Stimulated activated CD4-positive, alpha-beta T cell treated with anti-CD3 and anti-CD28 coated beads, TNF-alpha, amount 100 ng/mL, for 48 hours (primary cell): ENCODE data around the gene NPPB.

Source experiments
- DNase-seq, 3 donors: peaks; one replicate each; pipeline ENCODE4 v3.0.0-alpha.2; 2020; ENCODE audit warnings: low read depth in 3 of 3

Gene NPPB

DNA sequence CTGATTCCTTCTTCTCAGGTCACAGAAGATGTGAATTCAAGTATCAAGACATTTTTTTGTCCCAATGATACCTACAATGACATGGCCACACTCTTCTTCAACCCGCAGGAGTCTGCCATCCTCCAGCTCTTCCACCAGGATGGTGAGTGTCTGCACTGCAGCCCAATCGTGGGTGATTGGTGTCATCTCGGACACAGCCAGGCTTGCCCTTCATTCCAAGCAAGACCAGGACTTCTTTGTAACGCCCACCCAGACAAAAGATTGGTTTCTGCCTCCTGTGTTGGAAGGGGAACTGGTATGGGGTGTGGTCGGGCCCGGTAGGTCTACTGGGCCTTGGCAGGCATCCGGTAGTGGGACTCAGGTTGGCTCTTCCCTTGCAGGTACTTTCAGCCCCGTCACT lies 25.2 kb downstream of the NPPB start:
- DNase-seq = no peak

DNA sequence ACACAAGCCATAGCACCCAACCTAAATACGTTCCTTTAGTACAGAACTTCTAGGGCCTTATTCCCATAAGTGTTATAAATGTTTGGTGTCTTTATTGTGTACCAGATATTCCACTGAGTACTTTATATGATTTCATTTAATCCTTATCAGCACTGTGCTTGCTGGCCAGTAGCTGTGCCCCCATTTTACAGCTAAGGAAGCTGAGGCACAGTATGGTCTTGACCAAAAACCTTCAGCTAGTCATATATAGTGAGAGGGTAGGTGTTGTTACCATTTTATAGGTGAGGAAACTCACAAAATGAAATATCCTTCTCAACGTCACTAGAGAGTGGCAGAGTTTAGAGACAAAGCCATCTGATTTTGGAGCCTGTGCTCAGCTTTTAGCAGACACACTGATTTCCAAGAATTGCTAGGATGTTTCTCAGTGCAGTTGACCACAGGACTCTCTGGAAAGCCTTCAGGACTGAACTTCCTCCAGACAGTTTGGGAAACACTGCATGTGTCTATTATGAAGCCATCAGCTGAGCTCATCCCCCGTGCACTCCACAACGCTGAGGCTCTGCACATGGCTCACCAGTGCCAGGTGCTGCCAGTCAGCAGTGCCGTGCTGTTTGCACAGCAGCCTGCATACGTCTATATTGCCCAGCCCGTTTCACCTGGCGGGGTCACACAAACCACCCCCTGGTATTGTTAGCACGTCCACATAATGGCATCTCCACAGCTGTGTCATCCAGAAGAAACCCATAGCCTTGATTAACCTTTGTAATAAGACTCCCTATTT lies 26.6 kb downstream of the NPPB start:
- no peak for DNase-seq

DNA sequence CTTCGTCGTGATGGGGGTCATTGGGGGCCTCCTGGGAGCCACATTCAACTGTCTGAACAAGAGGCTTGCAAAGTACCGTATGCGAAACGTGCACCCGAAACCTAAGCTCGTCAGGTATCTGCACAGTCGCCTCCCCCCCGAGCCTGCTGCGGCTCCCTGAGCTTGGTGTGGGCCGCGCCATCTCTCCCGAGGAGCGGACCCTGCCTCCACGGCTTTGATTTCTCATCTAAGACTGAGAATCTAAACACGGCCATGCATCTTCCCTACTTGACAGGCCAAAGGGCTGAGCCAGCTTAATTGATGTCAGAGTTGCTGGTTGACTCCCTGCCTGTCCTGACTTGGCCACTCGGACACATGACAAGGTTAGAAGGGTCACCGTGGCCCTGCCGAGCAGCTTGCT lies 30.2 kb downstream of the NPPB start:
- no peak for DNase-seq

DNA sequence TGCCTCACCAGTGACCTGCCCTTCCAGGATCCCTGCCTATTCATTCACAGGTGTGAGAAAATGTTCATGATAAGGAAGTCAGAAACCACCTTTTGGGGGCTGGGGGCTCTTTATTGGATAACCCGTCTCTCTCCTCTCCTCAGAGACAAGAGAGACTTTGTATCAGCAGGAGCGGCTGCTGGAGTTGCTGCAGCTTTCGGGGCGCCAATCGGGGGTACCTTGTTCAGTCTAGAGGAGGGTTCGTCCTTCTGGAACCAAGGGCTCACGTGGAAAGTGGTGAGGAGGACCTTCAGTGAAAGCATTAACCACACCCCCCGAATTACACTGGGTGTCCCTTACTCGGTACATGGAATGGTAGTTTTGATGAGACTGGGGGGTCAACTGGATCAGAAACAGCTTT lies 31.8 kb downstream of the NPPB start:
- no peak for DNase-seq

DNA sequence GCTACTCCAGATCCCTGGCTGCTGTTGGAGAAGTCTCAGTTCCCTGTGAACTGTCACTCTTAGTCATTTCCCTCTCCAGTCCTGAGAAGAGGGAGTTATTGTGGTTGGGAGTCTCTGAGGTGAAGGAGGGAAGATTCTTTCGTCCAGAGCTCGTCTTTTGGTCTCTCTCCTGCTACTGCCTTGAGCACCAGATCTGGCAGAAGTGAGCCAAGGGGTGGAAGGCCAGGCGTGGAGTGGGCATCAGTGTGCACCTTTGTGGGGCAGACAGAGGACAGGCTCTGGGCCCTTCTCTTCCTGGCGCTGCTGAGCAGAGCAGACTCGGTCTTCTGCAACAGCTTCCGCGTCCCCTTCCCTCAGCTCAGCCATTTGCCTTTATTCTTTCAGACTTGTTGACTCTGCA lies 33.6 kb downstream of the NPPB start:
- DNase-seq = no peak

DNA sequence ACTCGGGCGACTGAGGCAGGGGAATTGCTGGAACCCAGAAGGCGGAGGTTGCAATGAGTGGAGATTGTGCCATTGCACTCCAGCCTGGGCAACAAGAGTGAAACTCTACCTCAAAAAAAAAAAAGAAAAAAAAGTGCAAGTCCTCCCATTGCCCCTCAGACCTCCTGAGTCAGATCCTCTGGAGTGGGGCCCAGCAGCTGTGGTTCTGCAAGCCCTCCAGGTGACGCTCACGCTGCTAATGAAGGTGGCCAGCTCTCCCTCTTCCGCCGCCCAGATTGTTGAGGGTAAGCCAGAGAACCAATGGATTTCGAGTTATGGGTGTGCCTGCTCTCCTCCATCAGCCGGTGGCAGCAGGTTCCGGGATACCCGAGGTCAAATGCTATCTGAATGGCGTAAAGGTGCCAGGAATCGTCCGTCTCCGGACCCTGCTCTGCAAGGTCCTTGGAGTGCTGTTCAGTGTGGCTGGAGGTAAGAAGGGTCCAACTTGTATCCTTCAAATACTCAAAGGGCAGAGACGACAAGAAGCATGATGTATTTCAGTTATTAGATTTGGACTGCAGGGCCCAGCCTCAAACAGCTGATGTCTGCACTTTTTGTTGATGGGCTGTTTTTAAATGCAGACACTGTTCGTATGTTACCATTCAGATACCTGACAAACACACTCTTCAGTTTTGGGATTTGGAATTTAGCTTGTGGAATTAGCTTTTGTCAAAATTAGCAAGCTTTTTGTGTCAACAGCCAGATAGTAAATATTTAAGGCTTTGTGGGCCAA lies 35.2 kb downstream of the NPPB start:
- no peak for DNase-seq

DNA sequence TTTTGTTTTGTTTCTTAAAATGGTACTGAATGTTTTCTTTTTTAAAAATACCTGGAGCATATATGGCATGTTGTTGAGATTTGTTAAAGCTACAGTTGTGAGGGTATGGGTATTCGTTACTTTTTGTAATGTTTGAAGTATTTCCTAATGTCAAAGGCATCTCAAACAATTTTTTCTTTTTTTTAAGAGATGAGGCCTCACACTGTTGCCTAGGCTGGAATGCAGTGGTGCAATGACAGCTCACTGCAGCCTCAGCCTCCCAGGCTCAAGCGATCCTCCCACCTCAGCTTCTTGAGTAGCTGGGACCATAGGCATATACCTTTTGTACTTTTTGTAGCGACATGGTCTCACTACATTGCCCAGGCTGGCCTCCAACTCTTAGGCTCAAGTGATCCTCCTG lies 36.7 kb downstream of the NPPB start:
- DNase-seq = no peak

DNA sequence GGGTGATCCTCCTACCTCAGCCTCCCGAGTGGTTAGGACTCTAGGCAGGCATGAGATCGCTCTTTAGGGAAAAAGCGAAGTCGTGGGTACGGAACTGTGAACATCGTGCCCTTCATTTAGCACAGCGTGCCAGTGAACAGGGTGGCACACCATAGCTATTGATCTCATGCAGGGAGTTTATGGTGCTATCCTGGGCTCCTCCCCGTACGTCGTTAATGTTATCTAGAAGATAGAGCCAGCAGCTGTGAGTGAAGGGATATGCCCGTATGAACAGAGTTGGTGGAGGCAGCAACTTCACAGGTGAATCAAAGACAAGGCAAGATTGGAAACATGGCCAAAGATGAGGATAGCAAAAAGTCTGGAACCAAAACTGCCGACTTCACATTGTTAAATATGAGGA lies 41.6 kb downstream of the NPPB start:
- DNase-seq = no peak

DNA sequence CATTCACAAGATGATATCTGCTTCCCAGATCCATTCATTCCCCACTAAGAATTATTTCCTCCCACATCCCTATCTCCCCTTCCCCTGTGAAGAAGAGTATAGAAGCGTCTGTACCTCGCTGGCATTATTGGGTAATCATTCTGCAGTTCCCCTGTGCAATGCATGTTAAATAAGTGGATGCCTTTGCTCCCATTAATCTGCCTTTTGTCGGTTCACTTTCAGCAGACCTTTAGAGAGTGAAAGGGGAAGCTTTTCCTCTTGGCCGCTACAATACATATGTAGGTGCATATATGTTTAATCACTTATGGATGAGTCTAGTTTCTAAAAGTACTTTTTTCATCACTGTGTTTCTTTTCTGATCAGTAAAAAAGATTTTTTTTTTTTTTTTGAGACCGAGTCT lies 45.7 kb downstream of the NPPB start:
- no peak for DNase-seq
